Measurements from ENCODE around the gene RNF14.

DNA sequence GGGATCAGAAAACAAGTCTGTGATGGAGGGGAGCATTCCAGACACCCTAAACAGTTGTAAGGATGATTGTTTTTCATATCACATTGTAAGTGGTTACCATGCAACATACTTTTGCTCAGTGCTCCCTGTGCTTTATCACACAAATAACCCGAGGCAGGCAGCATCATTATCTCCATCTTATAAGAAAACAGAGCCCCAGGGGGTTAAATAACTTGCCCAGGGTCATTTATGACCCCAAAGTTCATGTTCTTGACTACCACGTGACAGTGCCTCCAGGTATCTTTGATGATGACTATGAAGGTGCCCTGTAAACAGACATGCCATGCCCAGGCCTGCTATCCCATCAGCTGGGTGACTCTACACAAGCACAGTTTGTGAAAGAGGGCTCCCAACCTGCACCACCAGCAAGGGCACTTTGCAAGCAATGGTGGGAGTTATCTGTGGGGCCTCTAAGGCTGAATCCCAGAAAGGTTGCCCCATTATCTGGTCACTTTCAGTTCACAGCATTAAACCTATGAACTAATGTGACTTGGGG is 34.4 kb downstream of the RNF14 start:
- TF ChIP-seq, protein P1, sequence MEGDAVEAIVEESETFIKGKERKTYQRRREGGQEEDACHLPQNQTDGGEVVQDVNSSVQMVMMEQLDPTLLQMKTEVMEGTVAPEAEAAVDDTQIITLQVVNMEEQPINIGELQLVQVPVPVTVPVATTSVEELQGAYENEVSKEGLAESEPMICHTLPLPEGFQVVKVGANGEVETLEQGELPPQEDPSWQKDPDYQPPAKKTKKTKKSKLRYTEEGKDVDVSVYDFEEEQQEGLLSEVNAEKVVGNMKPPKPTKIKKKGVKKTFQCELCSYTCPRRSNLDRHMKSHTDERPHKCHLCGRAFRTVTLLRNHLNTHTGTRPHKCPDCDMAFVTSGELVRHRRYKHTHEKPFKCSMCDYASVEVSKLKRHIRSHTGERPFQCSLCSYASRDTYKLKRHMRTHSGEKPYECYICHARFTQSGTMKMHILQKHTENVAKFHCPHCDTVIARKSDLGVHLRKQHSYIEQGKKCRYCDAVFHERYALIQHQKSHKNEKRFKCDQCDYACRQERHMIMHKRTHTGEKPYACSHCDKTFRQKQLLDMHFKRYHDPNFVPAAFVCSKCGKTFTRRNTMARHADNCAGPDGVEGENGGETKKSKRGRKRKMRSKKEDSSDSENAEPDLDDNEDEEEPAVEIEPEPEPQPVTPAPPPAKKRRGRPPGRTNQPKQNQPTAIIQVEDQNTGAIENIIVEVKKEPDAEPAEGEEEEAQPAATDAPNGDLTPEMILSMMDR (conservative IDR thresholded peaks at IDR 0.05; ENCODE audit: low read depth in 2 of 2) = no peak
- TF ChIP-seq POLR2AphosphoS5 (IDR thresholded peaks at IDR 0.05; ENCODE audit: low read depth) (no peak), CREB1 (CRISPR knock-in tag; IDR thresholded peaks at IDR 0.05; ENCODE audit: low read depth) (no peak), EZH2 (IDR thresholded peaks at IDR 0.05; ENCODE audit: low read depth, unreplicated experiment) (no peak), JUNB (IDR thresholded peaks at IDR 0.05; ENCODE audit: unreplicated experiment) (no peak), EZH2phosphoT487 (IDR thresholded peaks at IDR 0.05; ENCODE audit: unreplicated experiment) (no peak), NANOG (IDR thresholded peaks at IDR 0.05; ENCODE audit: borderline replicate concordance) (no peak), ZNF331 (CRISPR knock-in tag; IDR thresholded peaks at IDR 0.05; ENCODE audit: low read depth) (no peak)
- TF ChIP-seq, protein P2, sequence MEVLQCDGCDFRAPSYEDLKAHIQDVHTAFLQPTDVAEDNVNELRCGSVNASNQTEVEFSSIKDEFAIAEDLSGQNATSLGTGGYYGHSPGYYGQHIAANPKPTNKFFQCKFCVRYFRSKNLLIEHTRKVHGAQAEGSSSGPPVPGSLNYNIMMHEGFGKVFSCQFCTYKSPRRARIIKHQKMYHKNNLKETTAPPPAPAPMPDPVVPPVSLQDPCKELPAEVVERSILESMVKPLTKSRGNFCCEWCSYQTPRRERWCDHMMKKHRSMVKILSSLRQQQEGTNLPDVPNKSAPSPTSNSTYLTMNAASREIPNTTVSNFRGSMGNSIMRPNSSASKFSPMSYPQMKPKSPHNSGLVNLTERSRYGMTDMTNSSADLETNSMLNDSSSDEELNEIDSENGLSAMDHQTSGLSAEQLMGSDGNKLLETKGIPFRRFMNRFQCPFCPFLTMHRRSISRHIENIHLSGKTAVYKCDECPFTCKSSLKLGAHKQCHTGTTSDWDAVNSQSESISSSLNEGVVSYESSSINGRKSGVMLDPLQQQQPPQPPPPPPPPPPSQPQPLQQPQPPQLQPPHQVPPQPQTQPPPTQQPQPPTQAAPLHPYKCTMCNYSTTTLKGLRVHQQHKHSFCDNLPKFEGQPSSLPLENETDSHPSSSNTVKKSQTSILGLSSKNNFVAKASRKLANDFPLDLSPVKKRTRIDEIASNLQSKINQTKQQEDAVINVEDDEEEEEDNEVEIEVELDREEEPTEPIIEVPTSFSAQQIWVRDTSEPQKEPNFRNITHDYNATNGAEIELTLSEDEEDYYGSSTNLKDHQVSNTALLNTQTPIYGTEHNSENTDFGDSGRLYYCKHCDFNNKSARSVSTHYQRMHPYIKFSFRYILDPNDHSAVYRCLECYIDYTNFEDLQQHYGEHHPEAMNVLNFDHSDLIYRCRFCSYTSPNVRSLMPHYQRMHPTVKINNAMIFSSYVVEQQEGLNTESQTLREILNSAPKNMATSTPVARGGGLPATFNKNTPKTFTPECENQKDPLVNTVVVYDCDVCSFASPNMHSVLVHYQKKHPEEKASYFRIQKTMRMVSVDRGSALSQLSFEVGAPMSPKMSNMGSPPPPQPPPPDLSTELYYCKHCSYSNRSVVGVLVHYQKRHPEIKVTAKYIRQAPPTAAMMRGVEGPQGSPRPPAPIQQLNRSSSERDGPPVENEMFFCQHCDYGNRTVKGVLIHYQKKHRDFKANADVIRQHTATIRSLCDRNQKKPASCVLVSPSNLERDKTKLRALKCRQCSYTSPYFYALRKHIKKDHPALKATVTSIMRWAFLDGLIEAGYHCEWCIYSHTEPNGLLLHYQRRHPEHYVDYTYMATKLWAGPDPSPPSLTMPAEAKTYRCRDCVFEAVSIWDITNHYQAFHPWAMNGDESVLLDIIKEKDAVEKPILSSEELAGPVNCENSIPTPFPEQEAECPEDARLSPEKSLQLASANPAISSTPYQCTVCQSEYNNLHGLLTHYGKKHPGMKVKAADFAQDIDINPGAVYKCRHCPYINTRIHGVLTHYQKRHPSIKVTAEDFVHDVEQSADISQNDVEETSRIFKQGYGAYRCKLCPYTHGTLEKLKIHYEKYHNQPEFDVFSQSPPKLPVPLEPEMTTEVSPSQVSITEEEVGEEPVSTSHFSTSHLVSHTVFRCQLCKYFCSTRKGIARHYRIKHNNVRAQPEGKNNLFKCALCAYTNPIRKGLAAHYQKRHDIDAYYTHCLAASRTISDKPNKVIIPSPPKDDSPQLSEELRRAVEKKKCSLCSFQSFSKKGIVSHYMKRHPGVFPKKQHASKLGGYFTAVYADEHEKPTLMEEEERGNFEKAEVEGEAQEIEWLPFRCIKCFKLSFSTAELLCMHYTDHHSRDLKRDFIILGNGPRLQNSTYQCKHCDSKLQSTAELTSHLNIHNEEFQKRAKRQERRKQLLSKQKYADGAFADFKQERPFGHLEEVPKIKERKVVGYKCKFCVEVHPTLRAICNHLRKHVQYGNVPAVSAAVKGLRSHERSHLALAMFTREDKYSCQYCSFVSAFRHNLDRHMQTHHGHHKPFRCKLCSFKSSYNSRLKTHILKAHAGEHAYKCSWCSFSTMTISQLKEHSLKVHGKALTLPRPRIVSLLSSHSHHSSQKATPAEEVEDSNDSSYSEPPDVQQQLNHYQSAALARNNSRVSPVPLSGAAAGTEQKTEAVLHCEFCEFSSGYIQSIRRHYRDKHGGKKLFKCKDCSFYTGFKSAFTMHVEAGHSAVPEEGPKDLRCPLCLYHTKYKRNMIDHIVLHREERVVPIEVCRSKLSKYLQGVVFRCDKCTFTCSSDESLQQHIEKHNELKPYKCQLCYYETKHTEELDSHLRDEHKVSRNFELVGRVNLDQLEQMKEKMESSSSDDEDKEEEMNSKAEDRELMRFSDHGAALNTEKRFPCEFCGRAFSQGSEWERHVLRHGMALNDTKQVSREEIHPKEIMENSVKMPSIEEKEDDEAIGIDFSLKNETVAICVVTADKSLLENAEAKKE (CRISPR knock-in tag; IDR thresholded peaks at IDR 0.05) = no peak
- TF ChIP-seq, protein P3, sequence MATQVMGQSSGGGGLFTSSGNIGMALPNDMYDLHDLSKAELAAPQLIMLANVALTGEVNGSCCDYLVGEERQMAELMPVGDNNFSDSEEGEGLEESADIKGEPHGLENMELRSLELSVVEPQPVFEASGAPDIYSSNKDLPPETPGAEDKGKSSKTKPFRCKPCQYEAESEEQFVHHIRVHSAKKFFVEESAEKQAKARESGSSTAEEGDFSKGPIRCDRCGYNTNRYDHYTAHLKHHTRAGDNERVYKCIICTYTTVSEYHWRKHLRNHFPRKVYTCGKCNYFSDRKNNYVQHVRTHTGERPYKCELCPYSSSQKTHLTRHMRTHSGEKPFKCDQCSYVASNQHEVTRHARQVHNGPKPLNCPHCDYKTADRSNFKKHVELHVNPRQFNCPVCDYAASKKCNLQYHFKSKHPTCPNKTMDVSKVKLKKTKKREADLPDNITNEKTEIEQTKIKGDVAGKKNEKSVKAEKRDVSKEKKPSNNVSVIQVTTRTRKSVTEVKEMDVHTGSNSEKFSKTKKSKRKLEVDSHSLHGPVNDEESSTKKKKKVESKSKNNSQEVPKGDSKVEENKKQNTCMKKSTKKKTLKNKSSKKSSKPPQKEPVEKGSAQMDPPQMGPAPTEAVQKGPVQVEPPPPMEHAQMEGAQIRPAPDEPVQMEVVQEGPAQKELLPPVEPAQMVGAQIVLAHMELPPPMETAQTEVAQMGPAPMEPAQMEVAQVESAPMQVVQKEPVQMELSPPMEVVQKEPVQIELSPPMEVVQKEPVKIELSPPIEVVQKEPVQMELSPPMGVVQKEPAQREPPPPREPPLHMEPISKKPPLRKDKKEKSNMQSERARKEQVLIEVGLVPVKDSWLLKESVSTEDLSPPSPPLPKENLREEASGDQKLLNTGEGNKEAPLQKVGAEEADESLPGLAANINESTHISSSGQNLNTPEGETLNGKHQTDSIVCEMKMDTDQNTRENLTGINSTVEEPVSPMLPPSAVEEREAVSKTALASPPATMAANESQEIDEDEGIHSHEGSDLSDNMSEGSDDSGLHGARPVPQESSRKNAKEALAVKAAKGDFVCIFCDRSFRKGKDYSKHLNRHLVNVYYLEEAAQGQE (IDR thresholded peaks at IDR 0.05; ENCODE audit: unreplicated experiment) = no peak
- TF ChIP-seq, protein P4, sequence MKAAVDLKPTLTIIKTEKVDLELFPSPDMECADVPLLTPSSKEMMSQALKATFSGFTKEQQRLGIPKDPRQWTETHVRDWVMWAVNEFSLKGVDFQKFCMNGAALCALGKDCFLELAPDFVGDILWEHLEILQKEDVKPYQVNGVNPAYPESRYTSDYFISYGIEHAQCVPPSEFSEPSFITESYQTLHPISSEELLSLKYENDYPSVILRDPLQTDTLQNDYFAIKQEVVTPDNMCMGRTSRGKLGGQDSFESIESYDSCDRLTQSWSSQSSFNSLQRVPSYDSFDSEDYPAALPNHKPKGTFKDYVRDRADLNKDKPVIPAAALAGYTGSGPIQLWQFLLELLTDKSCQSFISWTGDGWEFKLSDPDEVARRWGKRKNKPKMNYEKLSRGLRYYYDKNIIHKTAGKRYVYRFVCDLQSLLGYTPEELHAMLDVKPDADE (IDR thresholded peaks at IDR 0.05) = no peak
